Ishikawa (cell line): ENCODE data around the gene FOXP1.
A peak's percentile ranks its signal among the peaks of the same experiment; 100 is the strongest.

Source experiments
- CEBPB ChIP-seq: IDR thresholded peaks from 2 replicates; pipeline ENCODE4 v1.6.1; 2012
- CREB1 ChIP-seq: IDR thresholded peaks from 2 replicates; pipeline ENCODE4 v1.6.1; 2012; ENCODE audit warnings: low read depth
- EGR1 ChIP-seq: IDR thresholded peaks from 2 replicates; pipeline ENCODE4 v1.6.1; 2012
- EP300 ChIP-seq: IDR thresholded peaks from 2 replicates; pipeline ENCODE4 v1.6.1; 2012; ENCODE audit warnings: borderline replicate concordance
- FOXM1 ChIP-seq: IDR thresholded peaks from 2 replicates; pipeline ENCODE4 v1.6.1; 2012; ENCODE audit warnings: low read depth, borderline replicate concordance
- MAX ChIP-seq: IDR thresholded peaks from 2 replicates; pipeline ENCODE4 v1.6.1; 2012
- NFIC ChIP-seq: IDR thresholded peaks from 2 replicates; pipeline ENCODE4 v1.6.1; 2012
- RAD21 ChIP-seq: IDR thresholded peaks from 2 replicates; pipeline ENCODE4 v1.6.1; 2012; ENCODE audit warnings: low read depth
- REST ChIP-seq: IDR thresholded peaks from 2 replicates; pipeline ENCODE4 v1.6.1; 2012; ENCODE audit warnings: low read depth, mild to moderate bottlenecking
- TAF1 ChIP-seq: IDR thresholded peaks from 2 replicates; pipeline ENCODE4 v1.6.1; 2012; ENCODE audit warnings: low read depth, mild to moderate bottlenecking
- TCF12 ChIP-seq: IDR thresholded peaks from 2 replicates; pipeline ENCODE4 v1.6.1; 2012; ENCODE audit warnings: low read depth
- TEAD4 ChIP-seq: IDR thresholded peaks from 2 replicates; pipeline ENCODE4 v1.6.1; 2012
- USF1 ChIP-seq: IDR thresholded peaks from 2 replicates; pipeline ENCODE4 v1.6.1; 2012
- YY1 ChIP-seq: IDR thresholded peaks from 2 replicates; pipeline ENCODE4 v1.6.1; 2012; ENCODE audit warnings: low read depth
- ZBTB7A ChIP-seq: IDR thresholded peaks from 2 replicates; pipeline ENCODE4 v1.6.1; 2012; ENCODE audit warnings: low read depth

The FOXP1 gene

GRCh38 chr3:71511446-71511845 lies 72.1 kb downstream of the FOXP1 start:
- TF ChIP-seq NFIC (no peak), EP300 (no peak), TAF1 (no peak), REST (no peak), YY1 (no peak), USF1 (no peak)

GRCh38 chr3:71511037-71511436 lies 72.5 kb downstream of the FOXP1 start:
- TF ChIP-seq CEBPB (peak; percentile 34; the same call in 1 of the 2 replicates), TAF1 (no peak), RAD21 (peak; percentile 4; the same call in 1 of the 2 replicates), EGR1 (no peak), CREB1 (no peak), YY1 (no peak), ZBTB7A (no peak), EP300 (peak; percentile 83; the same call in 1 of the 2 replicates), TEAD4 (peak; percentile 64; the same call in 1 of the 2 replicates), USF1 (no peak), FOXM1 (peak; percentile 55; the same call in 1 of the 2 replicates), REST (no peak), MAX (no peak), NFIC (peak; percentile 56; the same call in 1 of the 2 replicates), TCF12 (peak; percentile 80)

- TF ChIP-seq CREB1 (no peak), RAD21 (0 out of 2 replicates have a peak, but pooled peaks have one; percentile 8)
These were observed 73.0 kb downstream of the FOXP1 start for GRCh38 chr3:71510510-71510909.

GRCh38 chr3:71509066-71509465 lies 74.5 kb downstream of the FOXP1 start:
- TF ChIP-seq CEBPB (no peak), MAX (no peak), YY1 (no peak), TEAD4 (no peak), TCF12 (no peak), RAD21 (no peak), FOXM1 (no peak)

GRCh38 chr3:71505767-71506350 lies 77.7 kb downstream of the FOXP1 start:
- no peak for TF ChIP-seq TEAD4
- no peak for TF ChIP-seq ZBTB7A
- TF ChIP-seq CEBPB = no peak
- TF ChIP-seq TCF12 = no peak
- TF ChIP-seq USF1 = no peak
- no peak for TF ChIP-seq FOXM1
- TF ChIP-seq YY1 = no peak
- TF ChIP-seq MAX = no peak
- TF ChIP-seq EP300 = no peak
- TF ChIP-seq NFIC = no peak
